Activated T-cell treated with anti-CD3 and anti-CD28 coated beads for 1 hour (primary cell): ENCODE data around the gene DHRSX.
"Not testable (repeated sequence)": the region's sequence is repeated elsewhere in the genome, so short reads cannot be mapped to it uniquely, and the experiment has no call there.

Source experiments
- DNase-seq: peaks from one replicate; pipeline ENCODE4 v3.0.0-alpha.2; 2020; ENCODE audit warnings: low read depth

Gene DHRSX

GRCh38 chrX:2474280-2474962 is 26.4 kb downstream of the DHRSX start:
- no peak for DNase-seq

DNA sequence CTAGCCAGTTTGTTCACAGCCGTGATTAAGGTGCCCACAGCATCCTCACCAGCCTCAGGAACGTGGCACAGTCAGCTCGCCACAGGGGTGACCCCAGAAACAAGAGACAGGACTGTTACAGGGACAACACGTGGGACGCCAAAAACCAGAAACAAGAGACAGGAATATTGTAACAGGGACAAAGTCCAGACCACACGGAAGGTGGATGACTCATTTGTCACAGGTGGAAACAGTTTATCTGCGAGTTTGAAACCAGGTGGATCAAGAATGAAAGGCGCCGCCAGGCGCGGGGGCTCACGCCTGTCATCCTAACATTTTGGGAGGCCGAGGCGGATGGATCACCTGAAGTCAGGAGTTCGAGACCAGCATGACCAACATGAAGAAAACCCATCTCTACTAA is 27.7 kb downstream of the DHRSX start:
- not testable (repeated sequence) for DNase-seq

DNA sequence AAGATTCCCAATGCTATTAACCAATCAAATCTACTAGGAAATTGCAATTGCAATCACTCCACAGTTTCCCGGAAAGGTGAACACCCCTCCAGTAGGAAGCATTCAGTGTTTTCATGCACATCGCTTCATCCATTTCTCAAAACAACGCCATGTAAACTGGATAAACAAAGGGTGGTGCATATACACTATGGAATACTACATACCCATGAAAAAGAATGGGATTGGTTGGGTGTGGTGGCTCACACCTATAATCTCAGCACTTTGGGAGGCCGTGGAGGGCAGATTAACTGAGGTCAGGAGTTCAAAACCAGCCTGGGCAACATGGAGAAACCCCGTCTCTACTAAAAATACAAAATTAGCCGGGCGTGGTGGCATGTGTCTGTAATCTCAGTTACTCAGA is 29.1 kb downstream of the DHRSX start:
- no peak for DNase-seq

DNA sequence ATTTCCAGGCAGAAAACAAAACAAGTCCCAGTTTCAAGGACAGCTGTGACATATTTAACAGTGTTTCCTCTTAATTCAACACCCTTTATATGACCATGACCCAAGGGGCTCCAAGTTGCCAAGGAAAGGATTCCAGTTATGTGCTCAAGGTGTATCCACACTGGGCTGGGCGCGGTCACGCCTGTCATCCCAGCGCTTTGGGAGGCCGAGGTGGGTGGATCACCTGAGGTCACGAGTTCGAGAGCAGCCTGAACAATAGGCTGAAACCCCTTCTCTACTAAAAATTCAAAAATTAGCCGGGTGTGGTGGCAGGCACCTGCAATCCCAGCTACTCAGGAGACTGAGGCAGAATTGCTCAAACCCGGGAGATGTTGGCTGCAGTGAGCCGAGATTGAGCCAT is 29.6 kb downstream of the DHRSX start:
- not testable (repeated sequence) for DNase-seq

GRCh38 chrX:2469852-2470251 is 30.9 kb downstream of the DHRSX start:
- DNase-seq, result not testable (repeated sequence)

- DNase-seq, result no peak
These were observed 31.5 kb downstream of the DHRSX start for GRCh38 chrX:2469196-2469685.

DNA sequence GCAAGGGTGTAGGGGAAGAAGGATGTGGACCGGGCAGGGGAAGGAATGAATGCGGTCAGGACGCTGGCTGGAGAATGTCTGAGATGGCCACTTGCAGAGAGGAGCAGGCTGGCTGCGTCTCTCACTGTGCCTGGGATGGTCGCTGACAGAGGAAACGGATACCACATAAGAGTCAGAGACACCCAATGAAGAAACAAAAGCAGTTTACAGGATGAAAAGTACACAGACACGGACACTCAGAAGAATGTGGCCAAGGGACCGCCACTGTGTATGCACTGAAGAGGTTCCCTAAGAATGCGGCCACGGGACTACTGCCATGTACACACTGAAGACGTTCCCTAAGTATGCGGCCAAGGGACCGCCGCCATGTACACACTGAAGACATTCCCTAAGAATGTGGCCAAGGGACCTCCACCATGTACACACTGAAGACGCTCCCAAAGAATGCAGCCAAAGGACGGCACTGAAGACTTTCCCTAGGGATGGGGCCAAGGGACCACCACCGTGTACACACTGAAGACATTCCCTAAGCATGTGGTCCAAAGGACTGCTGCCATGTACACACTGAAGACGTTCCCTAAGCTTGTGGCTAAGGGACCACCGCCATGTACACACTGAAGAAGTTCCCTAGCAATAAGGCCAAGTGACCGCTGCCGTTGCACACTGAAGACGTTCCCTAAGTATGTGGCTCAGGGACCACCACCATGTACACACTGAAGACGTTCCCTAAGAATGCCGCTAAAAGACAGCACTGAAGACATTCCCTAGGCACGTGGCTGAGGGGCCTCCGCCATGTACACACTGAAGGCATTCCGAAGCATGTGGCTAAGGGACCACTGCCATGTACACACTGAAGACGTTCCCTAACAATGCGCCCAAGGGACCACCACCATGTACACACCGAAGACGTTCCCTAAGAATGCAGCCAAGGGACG is 32.2 kb downstream of the DHRSX start:
- no peak for DNase-seq

GRCh38 chrX:2466876-2467656 is 33.7 kb downstream of the DHRSX start:
- DNase-seq, result no peak

- DNase-seq, result no peak
These were observed 36.1 kb downstream of the DHRSX start for GRCh38 chrX:2464677-2465166.

- DNase-seq, result no peak
These were observed 36.7 kb downstream of the DHRSX start for GRCh38 chrX:2463973-2464676.

GRCh38 chrX:2463481-2463880 is 37.3 kb downstream of the DHRSX start:
- not testable (repeated sequence) for DNase-seq

DNA sequence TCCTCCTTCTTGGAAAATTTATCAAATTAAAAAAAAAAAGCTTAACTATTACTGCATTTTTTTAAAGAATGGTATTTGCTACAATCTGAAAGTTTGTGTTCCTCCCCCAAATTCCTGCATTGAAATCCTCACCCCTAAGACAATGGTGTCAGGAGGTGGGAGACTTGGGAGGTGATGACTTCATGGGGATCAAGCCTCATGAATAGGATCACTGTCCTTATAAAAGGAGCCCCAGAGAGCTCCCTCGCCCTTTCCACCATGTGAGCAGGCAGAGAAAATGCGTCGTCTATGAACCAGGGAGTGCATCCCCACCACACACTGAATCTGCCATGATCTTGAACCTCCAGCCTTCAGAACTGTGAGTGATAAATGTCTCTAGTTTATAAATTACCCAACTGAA is 38.0 kb downstream of the DHRSX start:
- no peak for DNase-seq

- DNase-seq, result no peak
These were observed 38.7 kb downstream of the DHRSX start for GRCh38 chrX:2462074-2462473.

DNA sequence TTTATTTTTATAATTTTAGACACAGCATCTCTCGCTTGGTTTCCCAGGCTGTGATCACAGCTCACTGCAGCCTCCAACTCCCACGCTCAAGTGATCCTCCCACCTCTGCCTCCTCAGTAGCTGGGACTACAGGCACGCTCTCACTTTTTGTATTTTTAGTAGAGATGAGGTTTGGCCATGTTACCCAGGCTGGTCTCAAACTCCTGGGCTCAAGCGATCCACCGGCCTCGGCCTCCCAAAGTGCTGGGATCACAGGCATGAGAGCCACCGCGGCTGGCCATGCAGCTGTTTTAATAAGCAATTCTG is 39.1 kb downstream of the DHRSX start:
- DNase-seq, result no peak

- DNase-seq, result not testable (repeated sequence)
These were observed 39.7 kb downstream of the DHRSX start for GRCh38 chrX:2460821-2461710.

- not testable (repeated sequence) for DNase-seq
These were observed 40.7 kb downstream of the DHRSX start for GRCh38 chrX:2460048-2460447.

DNA sequence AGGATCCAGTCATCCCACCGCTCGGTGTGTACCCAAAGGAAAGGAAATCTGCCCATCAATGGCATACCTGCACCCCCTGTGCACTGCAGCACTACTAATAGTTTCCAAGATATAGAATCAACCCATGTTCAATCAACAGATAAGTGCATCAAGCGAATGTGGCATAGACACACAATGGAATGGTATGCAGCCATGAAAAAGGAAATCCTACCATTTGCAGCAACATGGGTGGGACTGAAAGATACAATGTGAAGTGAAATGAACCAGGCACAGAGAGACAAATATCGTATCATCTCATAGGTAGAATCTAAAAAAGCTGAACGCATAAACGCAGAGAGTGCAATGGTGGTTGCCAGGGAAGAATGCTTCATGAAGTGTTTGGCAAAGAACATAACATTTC is 42.5 kb downstream of the DHRSX start:
- no peak for DNase-seq

DNA sequence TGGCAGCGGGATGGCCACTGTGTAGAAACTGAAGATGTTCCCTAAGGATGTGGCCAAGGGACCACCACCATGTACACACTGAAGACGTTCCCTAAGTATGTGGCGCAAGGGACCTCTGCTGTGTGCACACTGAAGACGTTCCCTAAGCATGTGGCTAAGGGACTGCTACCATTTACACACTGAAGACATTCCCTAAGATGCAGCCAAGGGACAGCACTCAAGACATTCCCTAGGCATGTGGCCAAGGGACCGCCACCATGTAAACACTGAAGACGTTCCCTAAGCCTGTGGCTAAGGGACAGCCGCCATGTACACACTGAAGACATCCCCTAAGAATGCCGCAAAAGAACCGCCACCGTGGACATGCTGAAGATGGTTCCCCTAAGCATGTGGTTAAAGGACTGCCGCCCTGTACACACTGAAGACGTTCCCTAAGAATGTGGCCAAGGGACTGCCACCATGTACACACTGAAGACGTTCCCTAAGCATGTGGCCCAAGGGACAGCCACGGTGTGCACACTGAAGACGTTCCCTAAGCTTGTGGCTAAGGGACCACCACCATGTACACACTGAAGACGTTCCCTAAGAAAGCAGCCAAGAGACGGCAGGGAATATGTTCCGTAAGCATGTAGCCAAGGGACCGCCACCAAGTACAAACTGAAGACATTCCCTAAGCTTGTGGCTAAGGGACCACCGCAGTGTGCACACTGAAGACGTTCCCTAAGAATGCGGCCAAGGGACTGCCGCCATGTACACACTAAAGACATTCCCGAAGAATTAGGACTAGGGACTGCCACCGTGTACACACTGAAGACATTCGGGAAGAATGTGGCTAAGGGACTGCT is 43.3 kb downstream of the DHRSX start:
- no peak for DNase-seq

DNA sequence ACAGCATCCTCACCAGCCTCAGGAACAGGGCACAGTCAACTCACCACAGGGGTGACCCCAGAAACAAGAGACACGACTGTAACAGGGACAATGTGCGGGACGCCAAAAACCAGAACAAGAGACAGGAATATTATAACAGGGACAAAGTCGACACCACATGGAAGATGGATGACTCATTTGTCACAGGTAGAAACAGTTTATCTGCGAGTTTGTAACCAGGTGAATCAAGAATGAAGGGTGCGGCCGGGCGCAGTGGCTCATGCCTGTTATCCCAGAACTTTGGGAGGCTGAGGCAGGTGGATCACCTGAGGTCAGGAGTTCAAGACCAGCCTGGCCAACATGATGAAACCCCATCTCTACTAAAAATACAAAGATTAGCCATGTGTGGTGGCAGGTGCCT is 44.7 kb downstream of the DHRSX start:
- not testable (repeated sequence) for DNase-seq

GRCh38 chrX:2454620-2455019 is 46.2 kb downstream of the DHRSX start:
- DNase-seq, result not testable (repeated sequence)
